ENCODE measurements around the gene PRKD2.
"Not testable (repeated sequence)": the region's sequence is repeated elsewhere in the genome, so short reads cannot be mapped to it uniquely, and the experiment has no call there.

The PRKD2 gene

GRCh38 chr19:46717034-46717715 lies at the start of gene PRKD2:
Gene PRKD2 (minus strand): TSS chr19:46717114. CDS start chr19:46716370, 744 bp downstream.
- DNase-seq: peak; percentile 66

GRCh38 chr19:46764817-46765291 lies 47.9 kb upstream of the PRKD2 start:
- DNase-seq: no peak

GRCh38 chr19:46762245-46762890 lies 45.5 kb upstream of the PRKD2 start:
- DNase-seq: no peak

GRCh38 chr19:46761418-46761831 lies 44.5 kb upstream of the PRKD2 start:
- no peak for DNase-seq

GRCh38 chr19:46760897-46761296 lies 44.0 kb upstream of the PRKD2 start:
- DNase-seq: not testable (repeated sequence)

- no peak for DNase-seq
These were observed 43.4 kb upstream of the PRKD2 start for GRCh38 chr19:46760363-46760762.

- DNase-seq: no peak
These were observed 43.0 kb upstream of the PRKD2 start for GRCh38 chr19:46759817-46760333.

GRCh38 chr19:46759206-46759605 lies 42.3 kb upstream of the PRKD2 start:
- no peak for DNase-seq

- no peak for DNase-seq
These were observed 39.6 kb upstream of the PRKD2 start for GRCh38 chr19:46756544-46756888.

GRCh38 chr19:46755853-46756543 lies 39.1 kb upstream of the PRKD2 start:
- no peak for DNase-seq

GRCh38 chr19:46755077-46755852 lies 38.4 kb upstream of the PRKD2 start:
- DNase-seq: no peak

GRCh38 chr19:46753420-46754155 lies 36.7 kb upstream of the PRKD2 start:
- DNase-seq: peak; percentile 84

- DNase-seq: no peak
These were observed 31.6 kb upstream of the PRKD2 start for GRCh38 chr19:46748325-46749109.

- peak; percentile 77 for DNase-seq
These were observed 29.6 kb upstream of the PRKD2 start, which contains the start of gene STRN4 for GRCh38 chr19:46746281-46747057. Gene STRN4 (minus strand): TSS chr19:46746450. CDS start chr19:46746430, 20 bp downstream.

GRCh38 chr19:46745521-46746280 lies 28.8 kb upstream of the PRKD2 start, which contains the start of gene FKRP:
Gene FKRP (plus strand): TSS chr19:46746057. CDS start chr19:46755451, 9,394 bp downstream.
- no peak for DNase-seq

- no peak for DNase-seq
These were observed 28.1 kb upstream of the PRKD2 start for GRCh38 chr19:46745030-46745429.

- no peak for DNase-seq
These were observed 27.2 kb upstream of the PRKD2 start for GRCh38 chr19:46744005-46744691.

- DNase-seq: no peak
These were observed 26.1 kb upstream of the PRKD2 start for GRCh38 chr19:46742926-46743480.

Measured in NCI-H1105 treated with DMSO at 0.1 percent for 48 hours (cell line).